Fibroblast of skin of left quadriceps (primary cell): ENCODE measurements around the gene PRDM16.

Source experiments
- DNase-seq, 2 experiments: peaks; one replicate each; pipeline ENCODE4 v3.0.0-alpha.2; 2013; ENCODE audit warnings: low read depth in 2 of 2

Gene PRDM16

GRCh38 chr1:3140437-3140836 is 71.4 kb downstream of the PRDM16 start:
- DNase-seq: no peak

DNA sequence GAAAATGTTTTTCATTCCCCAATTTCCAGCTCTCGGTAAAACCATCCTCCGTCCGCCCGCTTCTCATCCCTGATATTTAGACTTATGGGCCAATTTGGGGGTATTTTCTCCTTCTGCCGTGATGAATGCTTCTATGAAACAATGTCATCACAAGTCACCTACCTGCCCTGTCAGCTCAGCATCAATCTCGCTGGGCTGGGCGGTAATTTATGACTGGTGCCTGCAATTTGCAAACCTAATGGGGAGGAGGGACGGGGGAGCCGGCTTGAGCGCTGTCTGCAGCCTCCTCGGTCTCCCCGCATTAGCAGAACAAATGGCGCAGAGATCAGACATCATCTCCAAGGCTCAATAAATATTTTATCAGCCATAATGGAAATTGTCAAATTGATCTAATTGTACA is 72.1 kb downstream of the PRDM16 start:
- no peak for DNase-seq

- DNase-seq: no peak
These were observed 72.8 kb downstream of the PRDM16 start for GRCh38 chr1:3141836-3142235.

- no peak for DNase-seq
These were observed 73.2 kb downstream of the PRDM16 start for GRCh38 chr1:3142236-3142635.

- no peak for DNase-seq
These were observed 73.7 kb downstream of the PRDM16 start for GRCh38 chr1:3142751-3143150.

DNA sequence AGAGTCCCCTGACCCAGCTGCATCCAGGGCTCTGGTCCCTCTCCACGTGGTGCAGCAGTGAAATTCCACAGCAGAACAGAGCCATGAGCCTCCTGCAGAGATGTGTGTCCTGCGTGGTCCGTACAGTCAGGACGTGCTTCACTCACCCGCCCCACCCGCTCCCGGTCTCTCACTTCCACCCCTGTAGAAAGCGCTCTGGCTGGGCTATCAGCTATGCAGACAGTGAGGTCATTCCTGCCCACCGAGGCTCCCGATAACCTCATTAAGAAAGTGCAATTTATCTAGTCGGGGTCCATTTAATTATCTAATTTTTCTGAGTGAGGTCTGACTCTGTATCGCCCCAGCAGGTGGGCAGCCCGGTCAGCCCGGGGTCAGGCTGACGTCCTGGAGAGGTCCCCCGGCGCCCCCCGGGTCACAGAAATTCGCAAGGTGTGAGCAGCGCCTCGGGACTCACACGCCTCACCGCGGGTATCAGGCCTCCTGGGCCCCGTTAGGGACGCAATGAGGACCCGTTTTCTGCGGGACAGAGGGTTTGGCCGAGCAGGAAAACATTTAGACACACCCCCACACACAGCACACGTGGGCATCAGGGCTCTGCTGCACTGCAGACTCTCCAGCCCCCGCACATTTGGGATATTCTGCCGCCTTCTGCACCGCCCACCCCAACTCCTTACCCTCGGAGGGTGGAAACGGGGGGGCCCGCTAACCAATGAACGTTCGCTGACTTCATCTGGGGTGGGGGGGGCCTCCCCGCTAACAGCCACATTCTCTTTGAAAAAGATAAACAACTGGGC is 76.7 kb downstream of the PRDM16 start:
- no peak for DNase-seq

DNA sequence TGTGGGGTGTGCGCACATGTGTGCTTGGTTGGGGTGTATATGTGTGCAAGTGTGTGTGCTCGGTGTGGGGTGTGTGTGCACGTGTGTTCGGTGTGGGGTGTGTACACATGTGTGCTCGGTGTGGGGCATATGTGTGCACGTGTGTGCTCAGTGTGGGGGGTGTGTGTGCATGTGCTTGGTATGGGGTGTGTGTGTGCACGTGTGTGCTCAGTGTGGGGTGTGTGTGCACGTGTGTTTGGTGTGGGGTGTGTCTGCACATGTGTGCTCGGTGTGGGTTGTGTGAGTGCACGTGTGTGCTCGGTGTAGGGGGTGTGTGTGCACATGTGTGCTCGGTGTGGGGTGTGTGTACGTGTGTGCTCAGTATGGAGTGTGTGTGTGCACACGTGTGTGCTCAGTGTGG is 77.5 kb downstream of the PRDM16 start:
- DNase-seq: no peak

DNA sequence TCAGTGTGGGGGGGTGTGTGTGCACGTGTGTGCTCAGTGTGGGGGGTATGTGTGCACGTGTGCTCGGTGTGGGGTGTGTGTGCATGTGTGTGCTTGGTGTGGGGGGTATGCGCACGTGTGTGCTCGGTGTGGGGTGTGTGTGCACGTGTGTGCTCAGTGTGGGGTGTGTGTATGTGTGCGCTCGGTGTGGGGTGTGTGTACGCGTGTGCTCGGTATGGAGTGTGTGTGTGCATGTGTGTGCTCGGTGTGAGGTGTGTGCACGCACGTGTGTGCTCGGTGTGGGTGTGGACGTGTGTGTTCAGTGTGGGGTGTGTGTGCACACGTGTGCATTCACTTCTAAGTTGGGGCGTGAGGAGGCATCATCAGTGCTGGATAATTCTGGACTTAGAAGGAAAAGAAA is 77.9 kb downstream of the PRDM16 start:
- no peak for DNase-seq

GRCh38 chr1:3148171-3148570 is 79.2 kb downstream of the PRDM16 start:
- DNase-seq: no peak

DNA sequence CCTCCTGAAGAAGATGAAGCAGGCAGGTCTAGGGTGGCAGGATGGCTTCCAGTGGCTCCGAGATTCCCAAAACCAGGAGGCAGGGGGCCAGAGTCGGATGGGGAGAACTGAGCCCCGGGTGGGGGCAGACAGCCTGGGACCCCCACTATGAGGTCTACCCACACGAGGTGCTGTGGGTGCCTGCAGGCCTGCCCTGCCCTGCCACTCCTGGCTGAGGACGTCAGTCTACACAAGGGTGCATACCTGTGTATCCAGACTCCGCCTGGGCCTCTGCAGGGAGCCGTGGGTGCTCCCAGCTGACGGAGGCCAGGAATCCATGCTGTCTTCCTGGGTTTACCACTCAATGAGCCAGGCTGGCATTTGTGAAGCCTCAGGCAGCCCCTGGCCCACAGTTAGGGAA is 80.3 kb downstream of the PRDM16 start:
- no peak for DNase-seq

DNA sequence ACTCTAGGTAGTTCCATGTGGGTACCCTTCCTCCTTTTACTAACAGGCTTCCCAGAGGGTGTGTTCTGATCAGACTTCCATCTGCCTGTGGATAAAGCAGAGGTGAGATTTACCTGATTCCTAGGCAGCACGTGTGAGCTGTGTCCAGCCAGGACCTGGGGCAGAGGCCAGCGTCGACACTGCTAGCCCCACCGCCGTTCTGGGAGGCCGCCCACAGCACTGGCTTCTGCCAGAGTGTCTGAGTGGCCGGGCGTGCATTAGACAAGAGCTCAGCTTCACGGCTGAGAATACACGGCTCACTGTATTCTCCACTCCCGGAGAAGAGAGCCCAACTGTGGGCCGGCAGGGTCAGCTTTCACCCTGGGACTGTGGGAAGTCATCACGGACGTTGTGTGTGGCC is 82.5 kb downstream of the PRDM16 start:
- DNase-seq: no peak

DNA sequence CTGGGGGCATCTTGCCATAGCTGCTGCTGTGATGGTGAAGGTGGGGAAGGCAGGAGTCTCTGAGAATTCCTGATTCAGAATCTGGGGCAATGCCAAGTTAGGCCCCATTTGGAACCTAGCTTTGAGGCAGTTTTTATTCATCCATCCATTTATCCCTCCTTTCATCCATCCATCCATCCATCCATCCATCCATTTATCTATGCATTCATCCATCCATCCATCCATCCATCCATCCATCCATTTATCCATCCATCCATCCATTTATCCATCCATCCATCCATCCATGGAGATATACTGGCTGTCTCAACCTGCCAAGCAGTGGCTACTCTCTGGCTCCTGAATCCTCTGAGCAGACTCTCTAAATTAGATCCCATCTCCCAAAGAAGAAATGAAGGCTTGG is 83.1 kb downstream of the PRDM16 start:
- DNase-seq: no peak

- DNase-seq: no peak
These were observed 84.2 kb downstream of the PRDM16 start for GRCh38 chr1:3153197-3153596.

DNA sequence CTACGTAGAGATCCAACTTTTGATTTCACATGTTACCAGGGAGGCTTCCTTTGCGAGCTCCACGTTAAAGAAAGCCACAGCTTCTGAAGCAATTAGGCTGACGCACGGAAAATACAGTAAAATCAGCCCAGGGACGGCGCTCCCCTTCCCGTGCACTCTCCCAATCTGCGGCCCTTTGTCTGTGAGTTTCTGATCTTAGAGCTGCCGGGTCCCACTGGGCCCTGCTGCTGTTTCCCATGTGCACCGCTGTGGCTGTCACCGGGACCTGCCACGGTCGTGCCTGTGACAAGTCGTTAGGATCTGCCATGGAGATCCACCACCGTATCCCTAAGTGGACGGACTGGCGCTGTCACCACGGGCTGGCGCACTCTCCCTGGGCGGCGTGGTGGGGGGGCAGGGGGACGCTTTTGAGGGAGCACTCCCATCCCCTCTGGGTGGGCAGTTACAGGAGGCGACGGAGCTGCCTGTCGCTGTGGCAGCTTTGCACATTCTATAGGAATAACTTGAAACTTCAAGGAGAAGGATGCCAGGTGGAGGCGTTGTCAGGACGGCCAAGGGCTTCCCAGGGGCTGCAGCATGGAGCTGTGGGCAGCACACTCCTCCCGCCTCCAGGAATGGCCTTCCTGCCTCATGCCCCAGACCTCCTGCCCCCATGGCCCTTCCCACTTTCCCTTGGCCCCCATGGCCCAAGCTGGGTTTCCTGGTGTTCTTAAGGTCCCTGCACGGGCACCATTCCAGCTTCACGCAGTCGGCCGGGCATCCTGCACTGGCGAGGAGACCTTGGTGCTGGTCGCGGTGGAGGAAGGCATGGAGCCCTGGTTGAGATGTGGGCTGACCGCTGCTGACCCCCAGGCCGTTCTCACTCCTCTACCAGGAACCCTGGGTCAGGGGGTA is 85.1 kb downstream of the PRDM16 start:
- no peak for DNase-seq

DNA sequence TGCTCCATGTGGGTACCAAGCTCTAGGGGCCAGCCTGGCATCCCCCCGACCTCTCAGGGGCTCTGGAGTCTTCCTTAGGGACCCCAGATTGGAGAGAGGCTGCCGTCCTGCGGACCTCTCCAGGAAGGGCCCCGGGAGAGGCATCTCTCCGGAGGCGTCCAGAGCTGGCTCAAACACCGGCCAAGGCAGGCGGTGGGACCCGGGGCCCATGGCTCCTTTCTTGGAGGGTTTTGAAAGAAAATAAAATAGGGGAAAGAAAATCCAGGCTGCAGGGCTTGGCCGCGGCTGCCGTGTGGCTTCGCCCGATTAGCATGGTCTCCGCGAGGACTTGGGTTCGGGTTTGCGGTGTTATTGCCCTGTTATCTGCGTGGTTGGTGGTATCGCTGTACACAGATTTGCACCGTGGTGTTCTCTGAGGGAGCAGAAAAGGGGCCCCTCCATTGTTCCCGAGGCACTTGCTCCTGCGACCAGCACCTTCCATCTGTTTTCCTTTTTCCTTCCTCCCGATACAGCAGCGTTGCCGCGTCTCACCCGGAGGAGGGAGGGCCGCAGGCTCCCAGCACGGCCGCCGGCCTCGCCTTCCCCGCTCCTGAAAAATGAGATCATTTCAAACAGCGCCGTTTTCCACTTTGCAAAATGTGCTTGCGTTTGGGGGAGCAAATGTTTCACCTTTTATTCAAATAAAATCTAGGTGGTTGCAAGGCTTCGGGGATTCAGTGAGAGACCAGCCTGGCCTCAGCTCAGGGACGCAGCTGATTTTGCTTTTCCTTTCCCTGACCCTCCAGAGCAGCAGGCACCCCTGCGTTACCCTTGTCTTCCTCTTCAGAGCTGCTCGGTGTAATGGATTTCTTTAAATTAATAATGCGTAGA is 86.3 kb downstream of the PRDM16 start:
- no peak for DNase-seq

GRCh38 chr1:3155926-3156220 is 86.9 kb downstream of the PRDM16 start:
- DNase-seq: no peak

GRCh38 chr1:3156936-3157335 is 87.9 kb downstream of the PRDM16 start:
- DNase-seq: no peak

DNA sequence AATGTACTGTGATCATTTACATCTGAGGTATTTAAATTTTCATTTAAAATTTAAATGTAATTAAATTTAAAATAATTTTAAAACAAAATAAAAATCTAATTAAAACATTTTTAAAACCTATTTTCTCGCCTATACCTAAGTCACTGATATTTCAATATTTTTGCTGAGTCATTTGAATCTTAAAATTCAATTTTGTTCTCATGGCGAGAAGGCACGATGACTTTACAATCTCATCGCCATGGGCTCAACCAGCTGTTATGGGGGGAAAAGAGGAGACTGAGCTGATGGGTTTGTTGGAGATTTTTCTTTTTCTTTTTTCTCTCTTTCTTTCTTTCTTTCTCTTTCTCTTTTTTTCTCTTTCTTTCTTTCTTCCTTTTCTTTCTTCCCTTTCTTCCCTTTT is 89.3 kb downstream of the PRDM16 start:
- DNase-seq: no peak

GRCh38 chr1:3159121-3159520 is 90.1 kb downstream of the PRDM16 start:
- no peak for DNase-seq

GRCh38 chr1:3159996-3160395 is 91.0 kb downstream of the PRDM16 start:
- no peak for DNase-seq

DNA sequence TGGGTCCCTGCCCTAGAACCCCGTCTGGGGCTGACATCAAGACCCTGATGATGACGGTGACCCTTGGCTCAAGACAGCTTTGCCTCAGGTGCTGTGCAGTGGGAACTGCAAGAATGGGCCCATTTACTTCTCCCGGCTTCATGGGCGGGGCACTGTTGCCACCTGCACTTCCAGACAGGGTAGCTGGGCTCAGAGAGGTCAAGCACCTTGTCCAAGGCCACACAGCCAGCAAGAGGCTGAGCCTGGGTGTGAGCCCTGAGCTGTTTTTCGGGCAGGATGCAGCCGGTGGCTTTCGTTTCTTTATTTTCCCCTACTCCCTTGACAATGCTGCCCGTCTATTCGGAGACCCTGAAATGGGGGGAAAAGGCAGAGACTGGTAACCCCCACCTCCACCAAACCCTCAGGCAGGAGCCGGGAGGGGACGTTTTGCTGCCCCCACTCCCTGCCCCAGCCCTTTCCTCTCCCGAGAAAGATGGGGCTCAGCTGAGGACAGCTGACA is 91.7 kb downstream of the PRDM16 start:
- no peak for DNase-seq

- no peak for DNase-seq
These were observed 92.3 kb downstream of the PRDM16 start for GRCh38 chr1:3161176-3161840.
